HG03175 (cell line): ENCODE results near the gene BCAS4.
A peak's percentile ranks its signal among the peaks of the same experiment; 100 is the strongest.
"Not testable (repeated sequence)": the region's sequence is repeated elsewhere in the genome, so short reads cannot be mapped to it uniquely, and the experiment has no call there.

Source experiments
- ATAC-seq: cut with Tn5 transposase; IDR thresholded peaks from one replicate; pipeline ENCODE4 v1.9.1; 2021; ENCODE audit warnings: mild to moderate bottlenecking, moderate library complexity; ENCODE audit not compliant: unreplicated experiment

BCAS4 gene

DNA sequence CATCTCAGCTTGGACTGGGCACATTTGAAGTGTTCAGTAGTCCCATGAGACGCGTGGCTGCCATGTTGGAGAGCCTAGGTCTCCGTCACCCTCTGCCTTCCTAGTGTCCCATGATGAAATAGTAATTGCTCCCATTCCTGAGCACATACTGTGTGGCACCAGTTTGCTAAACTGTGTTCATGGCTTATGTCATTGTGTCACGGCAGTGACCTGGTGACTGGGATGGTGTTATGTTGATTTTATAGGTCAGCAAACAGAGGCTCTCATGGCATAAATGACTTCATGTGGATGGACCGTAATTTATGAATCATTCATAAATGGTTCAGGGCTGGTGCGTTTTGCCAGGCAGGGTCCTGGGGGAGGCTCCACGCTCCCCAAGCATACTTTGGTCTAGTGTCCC is 3.8 kb downstream of the BCAS4 start:
- no peak for ATAC-seq

DNA sequence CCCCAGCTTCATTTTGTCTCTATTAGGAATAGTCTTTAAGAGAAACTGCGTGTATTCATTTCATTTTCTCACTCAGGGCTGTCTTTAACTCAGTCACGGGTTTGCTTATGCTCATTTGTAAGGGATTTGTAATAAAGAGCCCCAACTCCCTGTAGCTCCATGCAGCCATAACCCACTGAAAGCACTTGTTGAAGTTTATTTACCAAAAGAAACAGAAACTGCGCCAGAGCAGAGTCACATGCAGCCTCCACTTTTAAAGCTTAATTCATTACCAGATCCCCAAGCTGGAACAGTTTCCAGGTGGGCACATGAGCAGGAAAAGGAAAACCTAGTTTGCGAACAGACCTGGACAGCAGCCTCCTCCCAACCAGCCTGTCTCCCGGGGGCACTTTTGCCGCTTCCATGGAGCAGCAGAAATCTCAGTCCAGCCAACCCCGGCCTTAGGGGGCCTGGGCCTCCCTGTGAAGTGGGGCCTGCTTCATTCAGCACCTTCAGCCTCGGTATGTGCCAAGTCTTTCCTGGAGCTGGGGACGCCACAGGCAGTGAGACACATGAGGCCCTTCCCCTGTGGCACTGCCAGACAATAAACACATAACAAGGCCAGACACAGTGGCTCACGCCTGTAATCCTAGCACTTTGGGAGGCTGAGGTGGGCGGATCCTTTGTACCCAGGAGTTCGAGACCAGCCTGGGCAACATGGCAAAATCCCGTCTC is 4.5 kb downstream of the BCAS4 start:
- no peak for ATAC-seq

DNA sequence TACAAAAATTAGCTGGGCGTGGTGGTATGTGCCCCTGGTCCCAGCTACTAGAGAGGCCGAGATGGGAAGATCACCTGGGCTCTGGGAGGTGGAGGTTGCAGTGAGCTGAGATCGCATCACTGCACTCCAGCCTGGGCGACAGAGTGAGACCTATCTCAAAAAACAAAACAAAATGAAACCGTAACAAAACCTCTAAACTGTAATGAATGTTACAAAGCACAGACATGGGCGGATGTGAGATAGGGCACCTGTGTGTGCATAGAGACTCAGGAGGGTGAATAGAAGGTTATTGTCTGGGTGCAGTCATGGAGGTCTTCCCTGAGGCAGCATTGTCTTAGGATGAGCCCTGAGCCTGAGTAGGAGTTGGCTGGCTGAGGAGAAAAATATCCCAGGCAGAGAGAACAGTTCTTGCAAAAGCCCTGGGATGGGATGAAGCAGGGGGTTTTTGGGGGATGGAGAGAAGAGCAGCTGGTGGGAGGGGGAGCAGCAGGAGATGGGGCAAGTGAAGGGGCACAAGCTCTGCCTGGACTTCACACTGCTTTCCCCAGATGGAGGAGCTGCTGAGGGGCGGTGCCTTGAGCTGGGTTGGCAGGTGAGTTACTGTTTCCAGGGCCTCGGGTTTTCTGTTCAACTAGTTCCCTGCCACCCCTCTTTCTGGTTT is 5.2 kb downstream of the BCAS4 start:
- peak; percentile 46 for ATAC-seq

DNA sequence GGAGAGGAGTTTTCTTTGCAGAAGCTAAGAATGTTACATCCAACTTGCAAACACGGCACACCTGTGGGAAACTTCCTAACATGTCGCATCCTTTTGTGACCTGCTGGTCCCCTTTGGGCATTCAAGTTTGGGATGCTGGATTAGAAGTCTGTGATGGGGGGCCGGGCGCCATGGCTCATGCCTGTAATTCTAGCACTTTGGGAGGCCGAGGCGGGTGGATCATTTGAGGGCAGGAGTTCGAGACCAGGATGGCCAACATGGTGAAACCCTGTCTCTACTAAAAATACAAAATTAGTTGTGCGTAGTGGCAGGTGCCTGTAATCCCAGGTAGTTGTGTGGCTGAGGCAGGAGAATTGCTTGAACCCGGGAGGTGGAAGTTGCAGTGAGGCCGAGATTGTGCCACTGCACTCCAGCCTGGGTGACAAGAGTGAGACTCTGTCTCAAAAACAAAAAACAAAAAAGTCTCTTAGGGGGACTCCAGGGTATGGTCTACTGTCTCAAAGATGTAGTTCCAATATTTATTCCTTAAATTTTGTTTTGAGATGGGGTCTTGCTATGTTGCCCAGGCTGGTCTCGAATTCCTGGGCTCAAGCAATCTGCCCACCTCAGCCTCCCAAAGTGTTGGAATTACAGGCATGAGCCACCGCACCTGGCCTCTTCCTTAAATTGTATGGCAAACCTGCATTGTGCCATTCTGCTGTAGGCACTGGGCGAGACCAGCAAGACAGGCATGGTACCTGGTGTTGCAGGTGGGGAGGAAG is 6.3 kb downstream of the BCAS4 start:
- ATAC-seq = not testable (repeated sequence)

DNA sequence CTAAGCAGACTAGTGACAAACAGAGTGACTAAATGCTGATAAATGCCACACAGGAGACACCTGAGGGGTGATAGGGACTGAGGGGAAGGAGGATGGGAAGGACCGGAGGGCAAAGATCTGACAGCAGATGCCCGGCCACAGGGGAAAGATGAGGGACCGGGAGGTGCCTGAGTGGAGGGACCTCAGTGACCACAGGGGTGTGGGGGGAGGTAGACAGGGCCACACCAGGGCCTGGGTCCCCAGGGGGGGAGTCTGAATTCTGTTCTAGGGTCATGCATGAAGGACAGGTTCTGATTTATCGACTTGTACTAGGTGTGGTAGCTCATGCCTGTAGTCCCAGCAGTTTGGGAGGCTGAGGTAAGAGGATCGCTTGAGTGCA is 6.9 kb downstream of the BCAS4 start:
- ATAC-seq = no peak

DNA sequence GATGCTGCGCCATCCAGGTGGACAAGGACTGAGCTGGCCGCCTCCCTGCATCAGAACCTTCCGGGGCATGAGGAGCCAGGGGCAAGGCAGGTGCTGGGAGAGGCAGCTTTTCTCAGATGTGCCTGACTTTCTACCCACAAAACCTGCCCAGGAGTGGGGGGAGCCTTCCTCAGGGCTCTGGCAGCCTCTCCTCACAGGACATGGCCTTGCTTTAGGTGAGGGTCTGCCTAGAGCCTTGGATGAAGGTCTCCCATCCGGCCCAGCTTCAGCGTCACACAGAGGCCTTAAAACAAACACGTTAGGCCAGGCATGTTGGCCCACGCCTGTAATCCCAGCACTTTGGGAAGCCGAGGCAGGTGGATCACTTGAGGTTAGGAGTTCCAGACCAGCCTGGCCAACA is 7.4 kb downstream of the BCAS4 start:
- ATAC-seq = no peak

DNA sequence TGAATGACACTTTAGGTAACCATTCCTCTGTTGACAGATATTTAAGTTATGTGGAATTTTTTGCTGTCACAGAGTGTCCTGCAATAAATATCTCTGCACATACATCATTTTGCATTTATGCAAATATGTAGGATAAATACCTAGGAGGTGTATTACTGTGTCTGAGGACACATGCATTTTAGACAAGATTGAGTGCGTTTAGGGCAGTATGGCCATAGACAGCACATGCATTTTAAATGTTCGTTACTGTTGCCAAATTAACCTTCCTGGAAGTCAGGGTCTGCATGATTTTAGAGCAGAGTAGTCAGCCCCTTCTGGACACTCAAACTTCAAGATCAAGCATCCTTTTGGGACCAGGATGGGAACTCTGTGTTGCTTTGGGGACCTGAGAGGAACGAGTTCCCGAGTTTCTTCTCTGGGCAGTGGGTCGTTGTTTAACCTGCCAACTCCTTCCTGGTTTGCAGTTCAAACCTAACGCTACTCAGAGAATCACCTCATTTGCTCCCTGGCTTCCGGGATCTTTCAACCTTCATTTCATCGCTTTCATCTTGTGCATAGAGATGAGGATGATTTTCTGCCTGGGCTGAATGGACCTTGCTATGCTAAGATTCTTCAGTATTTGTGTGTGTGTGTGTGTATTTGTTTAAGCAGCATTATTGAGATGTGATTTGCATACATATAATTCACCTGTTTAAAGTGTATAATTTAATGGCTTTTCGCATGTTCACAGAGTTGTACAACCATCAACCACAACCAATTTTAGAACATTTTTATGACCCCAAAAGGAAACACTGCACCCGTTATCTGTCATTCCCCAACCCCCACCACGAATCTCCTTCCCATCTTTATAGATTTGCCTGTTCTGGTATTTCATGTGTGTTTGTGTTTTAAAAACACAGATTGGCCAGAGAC is 9.8 kb downstream of the BCAS4 start:
- ATAC-seq = no peak

DNA sequence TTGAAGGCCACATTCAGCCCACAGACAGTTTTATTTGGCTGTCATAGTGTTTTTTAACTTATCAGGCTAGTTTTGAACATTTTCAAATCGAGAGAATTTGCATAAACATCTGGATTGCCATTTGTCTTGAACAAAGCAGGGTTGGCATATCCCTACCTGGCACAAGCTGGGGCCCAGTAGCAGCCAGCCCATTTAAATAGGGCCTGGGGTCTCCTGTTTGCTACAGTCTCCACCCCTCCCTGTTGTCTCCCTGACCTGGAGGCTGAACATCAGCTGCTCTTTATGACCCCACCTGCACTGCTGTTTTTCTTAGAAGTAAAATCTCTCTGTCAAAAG is 10.5 kb downstream of the BCAS4 start:
- ATAC-seq = no peak

DNA sequence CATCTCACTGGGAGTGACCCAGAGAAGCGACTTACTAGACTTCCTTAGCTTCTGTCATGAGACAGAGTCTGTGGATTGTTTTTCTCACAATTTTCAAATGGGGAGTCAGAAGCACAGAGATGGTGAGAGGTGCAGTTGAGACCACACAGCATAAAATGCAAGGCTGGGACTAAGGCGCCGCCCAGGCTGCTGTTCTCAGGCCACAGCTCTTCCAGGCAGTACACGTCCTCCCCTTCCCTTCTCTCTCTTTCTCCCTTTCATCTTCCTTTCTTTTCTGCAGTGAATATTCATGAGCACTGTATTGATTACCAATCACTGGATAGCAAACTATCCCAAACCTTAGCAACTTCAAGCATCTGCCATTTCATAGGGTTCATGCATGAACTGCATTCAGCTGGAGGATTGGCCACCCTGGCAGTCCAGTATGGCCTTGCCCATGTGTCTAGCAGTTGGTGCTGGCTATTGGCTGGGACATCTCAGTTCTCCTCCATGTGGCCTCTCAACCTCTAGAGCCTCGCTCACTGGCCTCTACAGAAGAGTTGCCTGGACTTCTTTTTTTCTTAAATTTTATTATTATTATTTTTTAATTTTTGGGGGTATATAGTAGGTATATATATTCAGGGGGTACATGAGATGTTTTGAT is 11.4 kb downstream of the BCAS4 start:
- no peak for ATAC-seq

DNA sequence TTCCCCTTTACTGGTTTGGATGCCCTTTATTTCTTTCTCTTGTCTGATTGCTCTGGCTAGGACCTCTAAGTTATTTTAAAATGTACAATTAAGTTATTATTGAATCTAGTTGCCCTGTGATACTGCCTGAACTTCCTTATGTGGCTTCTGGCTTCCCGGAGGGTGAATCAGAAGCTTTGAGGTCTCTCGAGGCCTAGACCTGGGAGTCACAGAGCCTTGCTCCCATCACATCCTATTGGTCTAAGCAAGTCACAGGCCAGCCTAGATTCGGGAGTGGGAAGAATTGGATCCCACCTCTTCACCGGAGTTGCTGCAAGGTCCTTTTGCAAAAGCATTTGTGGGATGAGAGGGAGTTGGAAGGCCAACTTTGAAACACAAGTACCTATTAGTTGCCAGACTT is 15.2 kb downstream of the BCAS4 start:
- no peak for ATAC-seq

DNA sequence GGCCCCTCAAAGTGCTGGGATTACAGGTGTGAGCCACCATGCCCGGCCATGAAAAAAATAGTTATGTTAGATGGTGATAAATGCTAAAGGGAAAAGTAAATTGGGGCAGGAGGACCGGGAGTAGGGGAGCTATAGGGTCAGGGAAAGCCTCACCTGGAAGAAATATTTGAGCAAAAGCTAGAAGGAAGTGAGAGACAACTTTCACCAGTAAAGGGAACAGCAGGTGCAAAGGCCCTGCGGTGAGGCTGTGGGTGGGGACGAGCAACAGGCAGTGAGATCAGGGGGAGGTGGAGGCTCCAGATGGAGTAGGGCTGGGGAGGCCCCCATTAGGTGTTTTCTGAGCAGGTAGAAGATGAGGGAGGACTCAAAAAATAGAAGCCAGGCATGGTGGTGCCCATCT is 16.0 kb downstream of the BCAS4 start:
- no peak for ATAC-seq

DNA sequence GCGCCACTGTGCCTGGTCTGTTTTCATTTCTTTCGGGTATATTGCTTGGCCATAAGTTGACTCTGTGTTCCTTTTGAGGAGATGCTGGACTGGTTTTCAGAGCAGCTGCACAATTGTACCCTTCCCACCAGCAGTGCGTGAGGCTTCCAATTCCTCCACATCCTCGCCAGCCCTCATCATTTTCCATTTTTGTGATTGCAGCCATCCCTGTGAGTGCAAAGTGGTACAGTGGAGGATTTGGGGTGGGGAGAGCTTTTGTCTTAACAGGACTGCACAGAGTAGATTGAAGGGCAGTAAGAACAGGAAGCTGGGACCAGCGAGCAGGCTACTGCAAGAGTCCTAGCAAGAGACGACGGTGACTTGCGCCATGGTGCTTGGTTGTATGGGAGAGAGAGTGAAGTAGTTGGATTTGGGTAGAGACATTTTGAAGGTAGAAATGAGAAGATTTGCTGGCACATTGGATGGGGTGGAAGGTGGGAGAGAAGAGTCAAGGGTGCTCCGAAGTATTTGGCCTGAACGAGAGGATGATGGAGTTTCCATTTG is 18.3 kb downstream of the BCAS4 start:
- no peak for ATAC-seq

DNA sequence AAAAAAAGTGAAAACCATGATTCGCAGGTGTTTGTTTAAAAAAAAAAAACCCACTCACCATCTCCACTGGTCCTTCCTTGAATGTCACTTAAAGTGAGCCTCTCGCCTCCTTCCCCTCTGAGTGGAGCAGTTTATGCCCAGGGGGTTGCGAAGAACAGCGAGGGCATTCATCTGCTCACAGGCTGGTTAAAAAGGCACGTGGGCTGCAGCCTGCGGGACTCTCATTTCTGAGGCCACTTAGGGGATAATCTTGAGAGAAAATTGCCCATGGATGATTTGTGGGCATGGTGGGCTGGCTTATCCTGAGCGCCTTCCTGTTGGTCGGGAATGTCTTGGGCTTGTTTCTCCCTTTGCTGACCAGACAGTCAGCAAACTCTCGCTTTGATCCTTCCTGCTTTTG is 18.9 kb downstream of the BCAS4 start:
- ATAC-seq = no peak

DNA sequence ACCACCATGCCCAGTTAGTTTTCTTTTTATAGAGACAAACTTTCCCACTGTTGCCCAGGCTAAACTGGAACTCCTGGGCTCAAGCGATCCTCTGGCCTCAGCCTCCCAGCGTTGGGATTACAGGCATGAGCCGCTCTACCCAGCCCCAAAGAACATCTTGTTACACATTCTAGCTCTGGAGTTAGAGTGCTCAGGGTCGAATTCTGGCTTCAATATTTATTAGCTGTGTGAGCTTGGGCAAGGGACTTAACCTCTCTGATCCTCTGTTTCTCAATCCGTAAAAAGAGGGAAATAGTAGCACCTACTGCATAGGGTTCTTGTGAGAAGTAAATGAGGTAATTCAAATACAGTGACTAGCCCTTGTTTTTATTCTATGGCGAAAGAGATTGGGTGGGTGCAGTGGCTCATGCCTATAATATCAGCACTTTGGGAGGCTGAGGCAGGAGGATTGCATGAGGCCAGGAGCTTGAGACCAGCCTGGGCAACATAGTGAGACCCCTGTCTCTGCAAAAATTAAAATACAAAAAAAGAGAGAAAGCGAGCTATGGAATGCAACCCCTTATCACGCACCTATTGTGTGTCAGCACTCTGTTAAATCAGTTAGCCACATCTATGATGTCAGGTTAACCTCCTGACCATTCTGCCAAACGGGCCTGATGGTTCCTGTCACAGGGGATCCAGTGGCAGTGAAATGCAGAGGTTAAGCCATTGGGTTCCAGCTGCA is 19.7 kb downstream of the BCAS4 start:
- no peak for ATAC-seq

DNA sequence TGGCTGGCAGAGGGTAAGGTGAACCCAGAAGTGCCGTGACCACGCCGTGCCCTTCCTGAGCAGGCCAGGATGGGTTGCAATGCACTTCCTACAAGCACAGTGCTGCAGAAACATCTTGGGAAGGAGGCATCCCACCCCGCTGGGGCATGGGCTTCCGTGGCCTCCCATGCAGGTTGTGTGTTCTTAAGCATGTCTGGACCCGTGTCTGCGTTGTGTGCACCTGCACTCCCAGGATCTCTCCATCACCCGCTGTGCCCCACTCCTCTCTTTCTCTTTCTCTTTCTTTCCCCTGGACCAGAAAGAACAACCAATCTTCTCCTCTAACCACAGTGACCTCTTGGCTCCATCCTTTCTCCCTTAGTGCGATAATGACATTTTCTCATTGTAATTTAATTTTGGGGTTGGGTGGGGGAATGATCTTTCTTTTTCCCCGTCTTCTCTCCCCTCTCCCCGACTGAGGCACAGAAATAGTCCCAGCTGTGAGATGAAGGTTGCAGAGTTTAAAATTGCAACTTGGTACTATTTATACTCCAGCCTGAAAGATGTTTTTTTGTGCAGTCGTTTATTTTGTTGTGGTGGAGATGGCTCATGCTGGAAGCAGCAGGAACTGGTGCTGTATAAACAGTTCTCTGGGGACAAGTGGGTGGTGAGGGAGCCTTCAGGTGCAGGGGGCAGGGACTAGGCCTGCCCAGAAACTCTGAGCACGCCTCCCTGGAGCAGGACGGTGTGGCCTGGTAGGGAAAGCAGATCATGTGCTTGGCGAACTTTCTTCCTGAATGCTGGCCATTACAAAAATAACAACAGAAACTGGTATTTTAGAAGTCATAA is 20.5 kb downstream of the BCAS4 start:
- ATAC-seq = peak; percentile 42

DNA sequence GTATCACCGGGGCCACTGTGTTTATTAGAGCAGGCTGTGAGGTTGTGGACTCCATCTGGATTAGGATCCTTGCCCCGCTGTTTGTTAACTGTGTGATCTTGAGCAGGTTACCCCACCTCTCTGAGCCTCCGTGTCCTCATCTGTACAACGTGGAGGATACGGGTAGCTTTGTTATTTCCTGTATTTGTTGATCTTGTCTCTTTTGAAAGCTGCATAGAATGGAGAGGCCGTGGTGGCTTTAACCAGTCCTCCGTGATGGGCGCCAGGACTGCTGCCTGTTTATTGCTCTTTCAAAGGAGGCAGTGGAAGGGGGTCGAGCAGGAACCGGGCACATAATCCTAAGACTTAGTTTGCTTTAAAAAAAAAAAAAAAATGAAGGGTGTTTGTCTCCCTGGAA is 22.9 kb downstream of the BCAS4 start:
- no peak for ATAC-seq

DNA sequence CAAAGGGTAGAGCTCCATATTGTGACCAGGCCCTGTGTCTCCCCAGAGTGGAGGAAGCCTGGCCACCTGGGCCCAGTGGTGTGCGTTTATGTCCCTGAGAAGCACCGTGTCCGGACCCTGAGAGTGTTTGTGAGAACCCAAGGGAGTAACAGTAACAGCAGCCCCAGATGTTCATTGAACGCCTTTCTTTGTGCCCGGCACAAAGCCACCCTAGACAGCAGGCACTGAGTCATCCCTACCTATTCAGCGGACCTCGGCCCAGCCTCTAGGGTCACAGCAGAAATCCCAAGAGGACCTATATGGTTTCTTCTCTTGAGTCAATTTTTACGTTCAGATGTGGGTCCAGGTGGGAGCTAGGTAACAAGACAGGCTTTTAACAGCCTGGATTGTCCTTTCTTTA is 24.5 kb downstream of the BCAS4 start:
- ATAC-seq = no peak

DNA sequence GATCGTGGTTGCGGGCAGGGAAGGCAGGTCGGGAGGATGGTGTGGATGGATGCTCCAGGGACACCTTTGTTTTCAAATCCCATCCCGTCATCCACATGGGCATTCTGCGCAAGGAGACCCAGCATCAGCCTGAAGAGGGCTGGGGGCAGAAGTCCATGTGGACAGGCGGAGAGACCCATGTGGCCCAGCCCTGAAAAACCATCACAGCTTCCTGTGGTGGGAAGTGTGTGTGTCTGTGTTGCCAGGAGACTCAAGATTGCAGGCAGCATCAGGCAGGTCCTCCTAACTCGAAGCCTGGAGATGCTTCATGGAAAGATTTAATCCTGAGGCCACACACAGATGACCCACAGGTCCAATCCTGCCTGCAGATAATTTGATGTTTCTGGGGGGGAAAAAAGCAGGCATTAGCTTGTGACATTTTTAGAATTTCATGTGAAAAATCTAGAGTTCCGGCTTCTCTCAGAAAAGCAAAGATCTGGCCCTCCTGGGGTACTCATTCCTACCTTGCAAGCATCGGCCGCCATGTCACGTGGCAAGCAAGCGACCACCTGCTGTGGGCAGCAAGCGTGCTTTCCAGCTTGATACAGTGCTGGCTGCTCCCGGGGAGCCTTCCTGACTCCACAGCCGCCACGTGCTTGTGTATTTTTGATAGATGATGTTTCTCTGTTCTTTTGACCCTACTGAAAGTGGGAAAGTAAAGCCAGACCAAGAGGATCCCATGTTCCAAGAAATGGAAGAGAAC is 25.8 kb downstream of the BCAS4 start:
- no peak for ATAC-seq
